Measurements from ENCODE around the gene CCT3.
"Not testable (repeated sequence)": the region's sequence is repeated elsewhere in the genome, so short reads cannot be mapped to it uniquely, and the experiment has no call there.

Gene CCT3

DNA sequence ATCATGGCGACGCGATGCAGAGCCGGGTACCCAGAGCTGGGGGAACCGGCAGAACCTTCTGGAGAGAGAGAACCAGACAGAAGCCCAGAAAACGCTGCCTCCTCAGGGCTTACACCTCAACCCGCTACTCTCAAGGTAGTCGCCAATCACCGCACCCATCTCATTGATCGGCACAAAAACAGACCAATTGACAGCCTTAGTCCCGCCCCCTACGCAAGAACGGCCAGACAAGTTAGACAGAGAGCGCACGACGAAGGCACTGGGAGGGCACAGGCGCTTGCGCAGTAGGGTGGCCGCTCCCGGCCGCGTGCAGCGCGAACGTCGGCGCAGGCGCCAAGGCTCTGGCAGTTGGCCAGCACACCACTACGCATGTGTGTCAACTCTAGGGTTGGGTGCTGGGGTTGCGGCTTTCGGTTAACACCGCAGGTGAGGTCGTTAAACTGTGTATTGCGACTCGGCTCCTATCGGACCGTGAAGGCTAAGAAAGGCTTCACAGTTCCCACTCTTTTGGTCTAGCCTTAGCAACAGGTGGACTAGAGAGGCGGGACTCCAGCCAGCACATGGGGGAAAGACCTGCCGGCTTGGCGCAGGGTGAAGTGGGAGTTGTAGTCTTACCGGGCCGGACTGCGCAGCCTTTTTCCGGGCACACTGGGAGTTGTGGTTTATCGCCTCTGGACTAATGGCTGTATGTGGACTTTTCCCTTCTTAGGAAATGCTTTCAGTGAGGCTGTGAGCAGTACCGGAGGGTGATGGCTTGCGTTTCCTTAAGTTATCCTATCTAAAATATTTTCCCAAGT, at the start of gene CCT3, which contains the start of gene TSACC:
TSS of gene CCT3 (minus strand) at position 113 of the 797 bp plus-strand sequence. CDS start at position 5, 108 bp downstream.
TSS of gene TSACC (plus strand) at position 347 of the 797 bp plus-strand sequence. CDS start 1,232 bp downstream, outside the sequence.
- DNase-seq, result peak; percentile 98

GRCh38 chr1:156387870-156388173, 49.7 kb upstream of the CCT3 start:
- DNase-seq, result no peak

DNA sequence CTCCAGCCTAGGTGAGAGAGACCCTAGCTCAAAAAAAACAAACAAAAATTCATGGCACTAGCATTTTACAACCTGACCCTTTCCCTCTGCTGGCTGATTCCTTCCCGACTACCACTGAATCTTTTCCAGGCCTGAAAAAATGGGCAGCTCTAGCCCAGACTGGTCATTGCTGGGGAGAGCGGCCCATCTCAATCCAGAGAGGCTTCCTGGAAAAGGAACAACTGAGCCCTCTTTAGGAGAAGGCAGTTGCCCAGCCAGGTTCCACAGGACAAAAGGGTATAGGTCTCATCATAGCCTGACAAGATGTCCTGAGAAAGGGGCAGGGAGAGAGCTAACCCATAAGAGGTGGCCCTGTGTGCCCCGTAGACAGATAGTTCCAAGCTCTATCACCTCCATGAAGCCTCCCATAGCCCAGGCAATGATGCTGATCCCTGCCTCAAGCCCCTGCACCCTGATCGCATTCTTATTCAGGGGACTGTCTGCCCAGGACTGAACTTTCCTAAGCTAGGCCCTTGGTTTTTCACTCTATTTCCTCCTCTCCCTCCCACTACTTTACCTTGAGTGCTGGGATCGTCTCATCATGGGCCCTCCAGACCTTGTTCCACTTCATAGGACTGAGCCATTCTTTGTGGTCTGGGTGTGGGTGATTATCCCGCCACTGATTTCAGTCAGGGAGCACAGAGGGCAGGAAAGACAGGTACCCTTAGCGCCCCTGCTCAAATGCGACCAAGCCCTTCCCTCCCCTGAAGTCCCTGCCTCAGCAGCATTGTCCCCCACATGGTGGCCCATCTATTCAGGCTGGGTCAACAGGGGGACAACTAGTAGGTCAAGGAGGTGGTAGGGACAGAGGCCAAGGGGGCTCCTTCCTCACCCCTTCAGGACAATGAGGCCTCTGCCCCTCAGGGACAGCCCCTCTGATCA, 49.1 kb upstream of the CCT3 start:
- no peak for DNase-seq

- no peak for DNase-seq
Measured at GRCh38 chr1:156386134-156386901, 48.2 kb upstream of the CCT3 start.

- peak; percentile 55 to 64 for DNase-seq
Measured at GRCh38 chr1:156385534-156386031, 47.5 kb upstream of the CCT3 start.

GRCh38 chr1:156384658-156385057, 46.6 kb upstream of the CCT3 start:
- DNase-seq, result no peak

- DNase-seq, result no peak
Measured at GRCh38 chr1:156384007-156384406, 45.9 kb upstream of the CCT3 start.

- DNase-seq, result peak; percentile 38 to 42
Measured at GRCh38 chr1:156383023-156383422, 44.9 kb upstream of the CCT3 start.

- DNase-seq, result no peak
Measured at GRCh38 chr1:156382561-156382960, 44.5 kb upstream of the CCT3 start.

DNA sequence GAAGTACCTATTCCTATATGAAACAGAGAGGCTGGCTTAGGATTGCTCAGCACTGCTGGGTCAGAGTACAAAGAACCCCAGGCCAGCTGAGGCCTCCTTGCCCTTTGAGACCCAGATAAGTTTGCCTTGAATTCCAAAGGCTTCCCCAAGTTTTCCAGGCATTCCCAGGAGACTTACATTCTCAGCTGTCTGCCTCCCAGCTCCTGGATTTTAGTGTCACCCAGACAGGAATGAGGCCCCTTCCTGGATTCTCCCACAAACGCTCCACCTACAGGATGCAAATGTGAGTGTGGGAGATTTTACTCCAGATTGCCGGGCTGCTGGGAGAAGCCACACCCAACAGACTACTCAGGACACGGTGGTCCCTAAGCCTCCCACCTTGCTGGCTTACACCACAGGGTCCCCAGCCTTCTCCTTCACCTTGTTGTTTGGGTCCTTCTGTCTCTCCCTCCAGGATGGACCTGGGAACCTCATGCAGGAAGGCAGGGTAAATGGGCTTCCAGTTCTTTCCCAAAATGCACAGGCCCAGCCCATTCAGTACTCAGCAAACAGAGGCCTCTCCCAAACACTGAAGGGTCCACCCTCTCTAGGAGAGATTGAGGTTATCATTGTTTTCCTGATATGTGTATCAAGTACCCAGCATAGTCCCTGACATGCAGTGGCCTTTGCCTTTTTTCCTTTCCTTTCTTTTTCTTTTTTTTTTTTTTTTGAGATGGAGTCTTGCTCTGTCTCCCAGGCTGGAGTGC, 41.5 kb upstream of the CCT3 start:
- no peak for DNase-seq

GRCh38 chr1:156378557-156378956, 40.5 kb upstream of the CCT3 start:
- DNase-seq, result no peak

GRCh38 chr1:156376958-156377919, 39.1 kb upstream of the CCT3 start:
- DNase-seq, result peak in 1 of 2 experiments; percentile 18

GRCh38 chr1:156376146-156376545, 38.1 kb upstream of the CCT3 start:
- peak; percentile 77 for DNase-seq

DNA sequence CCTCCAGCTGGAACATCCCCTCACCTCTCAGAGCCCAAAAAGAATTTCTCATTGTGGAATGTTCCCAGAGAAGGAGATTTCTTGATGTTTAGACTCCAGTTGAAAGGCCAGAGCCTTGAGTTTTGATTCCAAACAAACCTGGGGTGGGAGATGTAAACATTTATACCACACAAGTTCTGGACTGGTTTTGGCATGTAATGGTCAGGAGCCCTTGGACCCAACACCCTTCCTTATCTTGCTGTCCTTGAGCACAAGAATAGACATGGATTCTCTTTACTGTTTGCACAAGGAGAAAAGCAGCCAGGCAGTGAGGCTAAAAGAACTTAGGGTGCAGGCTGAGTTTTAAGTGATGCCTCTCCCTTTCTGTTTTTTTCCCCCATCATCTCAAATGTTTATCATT, 35.5 kb upstream of the CCT3 start:
- no peak for DNase-seq

DNA sequence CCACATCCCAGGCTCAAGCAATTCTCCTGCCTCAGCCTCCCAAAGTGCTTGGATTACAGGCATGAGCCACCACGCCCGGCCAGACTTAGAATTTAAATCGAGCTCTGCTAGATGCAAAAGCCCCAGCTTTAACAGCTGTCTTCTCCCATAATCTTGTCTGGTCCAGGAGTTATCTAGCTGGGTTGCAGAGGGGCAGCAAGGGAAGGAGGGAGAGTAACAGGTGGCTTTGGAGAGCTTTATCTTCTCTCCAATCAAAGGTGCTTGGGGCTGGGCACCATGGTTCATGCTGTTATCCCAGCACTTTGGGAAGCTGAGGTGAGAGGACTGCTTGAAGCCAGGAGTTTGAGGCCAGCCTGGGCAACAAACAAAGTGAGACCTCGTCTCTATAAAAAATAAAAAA, 34.8 kb upstream of the CCT3 start:
- DNase-seq, result no peak

DNA sequence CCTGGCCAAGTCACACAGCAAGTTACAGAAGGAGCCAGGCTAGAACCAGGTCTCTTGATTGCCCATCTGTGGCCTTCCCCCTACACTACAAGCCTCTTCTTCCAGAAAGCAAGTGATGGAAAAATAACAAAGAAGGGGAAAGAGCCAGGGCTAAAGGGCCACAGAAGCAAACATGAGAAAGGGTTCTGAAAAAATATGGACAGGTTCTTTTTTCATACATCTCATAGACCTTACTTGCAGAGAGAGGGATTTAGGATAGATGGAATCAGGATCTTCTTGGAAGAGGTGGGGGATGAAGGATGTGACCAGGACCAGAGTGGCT, 34.1 kb upstream of the CCT3 start:
- no peak for DNase-seq

DNA sequence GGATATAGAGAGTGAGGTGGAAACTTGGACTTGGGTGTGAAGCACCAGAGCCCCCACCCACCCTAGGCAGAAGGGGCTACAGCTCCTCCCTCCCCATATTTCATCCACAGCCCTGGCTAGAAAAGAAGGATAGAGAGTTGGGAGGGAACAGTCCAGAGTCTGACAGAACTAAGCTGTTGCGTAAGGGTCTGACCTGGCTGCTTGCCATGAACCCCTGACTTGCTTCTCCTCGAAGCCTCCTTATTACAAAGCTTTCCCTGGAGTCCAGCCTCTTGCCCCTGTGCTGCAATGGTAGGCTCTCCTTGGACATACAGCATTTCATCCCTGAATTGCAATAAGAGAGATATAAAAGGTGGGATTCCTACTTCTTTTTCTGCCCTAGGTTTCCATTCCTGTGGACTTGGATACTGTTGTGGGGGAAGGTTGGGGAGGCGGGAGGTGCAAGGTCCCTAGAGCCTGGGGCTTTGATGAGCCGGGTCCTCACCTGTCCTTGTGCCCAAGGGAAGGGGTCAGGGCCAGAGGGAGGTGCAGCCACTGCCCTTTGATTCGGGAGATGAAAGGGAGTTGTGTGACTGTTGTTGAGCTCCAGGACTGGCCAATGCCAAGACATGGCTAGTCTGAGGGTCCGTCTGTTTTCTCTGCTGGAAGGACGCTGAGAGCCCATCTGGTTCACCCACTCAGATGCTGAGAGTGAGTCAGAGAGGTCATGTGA, 33.6 kb upstream of the CCT3 start:
- DNase-seq, result peak; percentile 75 to 79

- not testable (repeated sequence) for DNase-seq
Measured at GRCh38 chr1:156369685-156370286, 31.7 kb upstream of the CCT3 start.

- DNase-seq, result no peak
Measured at GRCh38 chr1:156368889-156369684, 31.0 kb upstream of the CCT3 start, which contains the start of gene RHBG. TSS of gene RHBG (plus strand) at chr1:156369211. CDS start at chr1:156369250, 39 bp downstream.

All from AML-193 (cell line).